Left kidney (tissue), 2 donors: Measurements from ENCODE around the gene C1orf159. TPM values are rescaled to one million over a fixed set of nuclear protein-coding genes. Genes with fewer than 3 reads are reported as not detected.

Source experiments
- DNase-seq: peaks from one replicate; pipeline ENCODE4 v3.0.0-alpha.2; 2013
- polyA plus RNA-seq: library from polyadenylated mRNA; unstranded; fragments of 120-200 nt; gene quantifications from one replicate; pipeline ENCODE4 v1.2.1, GENCODE V29; 2013; ENCODE audit not compliant: insufficient read length

The C1orf159 gene
- polyA plus RNA-seq, 1 donor = 9.4 TPM

DNA sequence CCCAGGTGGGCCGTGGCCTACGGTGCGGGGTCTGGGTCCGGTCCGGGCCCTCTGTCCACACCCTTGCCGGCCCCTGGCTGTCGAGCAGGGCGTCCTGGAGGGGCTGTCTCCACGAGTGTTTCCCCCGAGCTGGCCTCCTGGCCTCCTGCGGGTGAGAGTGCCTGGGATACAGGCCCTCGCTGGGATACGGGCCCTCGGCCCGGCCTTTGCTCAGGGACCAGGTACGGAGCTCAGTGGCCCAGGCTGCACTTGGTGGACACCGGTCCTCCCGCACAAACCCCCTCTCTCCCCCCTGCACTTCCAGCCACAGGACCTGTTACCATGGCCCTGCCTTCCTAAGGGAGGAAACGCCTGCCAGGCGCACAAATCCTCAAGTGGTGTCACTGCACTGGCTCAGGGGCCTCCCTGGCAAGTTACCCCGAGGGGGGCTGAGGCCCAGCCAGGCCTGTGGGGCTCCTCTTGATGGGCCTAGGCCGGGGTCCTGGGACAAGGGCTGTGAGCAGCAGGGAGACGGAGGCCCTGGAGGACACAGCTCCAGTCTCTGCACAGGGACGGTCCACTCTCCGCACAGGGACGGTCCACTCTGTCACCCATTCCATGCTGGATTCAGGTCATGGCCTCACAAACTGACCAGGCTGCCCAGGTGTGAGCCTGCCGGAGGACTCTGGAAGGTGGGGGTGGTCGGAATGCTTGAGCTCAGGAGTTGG is 23.6 kb downstream of the C1orf159 start:
- no peak for DNase-seq

DNA sequence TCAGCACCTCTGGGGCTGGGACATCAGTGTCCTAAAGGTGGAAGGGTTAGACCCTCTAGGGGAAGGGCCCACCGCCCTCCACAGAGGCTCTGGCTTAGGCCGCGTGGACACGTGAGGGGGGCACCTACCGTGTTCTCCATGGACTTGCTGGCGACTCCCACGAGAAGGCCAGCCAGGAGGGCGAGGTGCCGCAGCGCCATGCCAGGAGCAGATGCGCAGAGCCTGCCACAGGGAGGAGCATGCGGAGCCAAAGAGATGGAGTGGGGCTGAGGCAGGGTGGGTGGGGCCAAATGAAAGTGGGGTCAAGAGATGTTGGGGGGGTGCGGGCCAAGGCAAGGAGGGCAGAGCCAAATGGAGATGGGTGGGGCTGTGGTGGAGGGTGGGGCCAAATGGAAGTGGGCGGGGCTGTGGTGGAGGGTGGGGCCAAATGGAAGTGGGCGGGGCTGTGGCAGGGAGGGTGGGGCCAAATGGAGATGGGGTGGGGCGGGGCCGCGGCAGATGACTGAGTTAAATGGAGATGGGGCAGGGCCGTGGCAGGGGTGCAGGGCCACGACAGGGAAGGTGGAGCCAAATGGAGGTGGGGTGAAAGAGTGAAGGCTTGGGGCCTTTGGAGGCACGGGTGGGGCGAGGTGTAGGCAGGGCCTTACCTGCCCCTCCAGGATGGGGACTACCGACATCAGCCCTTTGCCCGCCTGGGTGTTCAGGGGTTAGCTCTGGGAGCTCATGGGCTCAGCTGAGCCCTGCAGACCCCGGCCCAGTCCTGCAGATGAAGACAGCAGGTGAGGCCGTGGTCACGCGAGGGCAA is 24.3 kb downstream of the C1orf159 start:
- no peak for DNase-seq

DNA sequence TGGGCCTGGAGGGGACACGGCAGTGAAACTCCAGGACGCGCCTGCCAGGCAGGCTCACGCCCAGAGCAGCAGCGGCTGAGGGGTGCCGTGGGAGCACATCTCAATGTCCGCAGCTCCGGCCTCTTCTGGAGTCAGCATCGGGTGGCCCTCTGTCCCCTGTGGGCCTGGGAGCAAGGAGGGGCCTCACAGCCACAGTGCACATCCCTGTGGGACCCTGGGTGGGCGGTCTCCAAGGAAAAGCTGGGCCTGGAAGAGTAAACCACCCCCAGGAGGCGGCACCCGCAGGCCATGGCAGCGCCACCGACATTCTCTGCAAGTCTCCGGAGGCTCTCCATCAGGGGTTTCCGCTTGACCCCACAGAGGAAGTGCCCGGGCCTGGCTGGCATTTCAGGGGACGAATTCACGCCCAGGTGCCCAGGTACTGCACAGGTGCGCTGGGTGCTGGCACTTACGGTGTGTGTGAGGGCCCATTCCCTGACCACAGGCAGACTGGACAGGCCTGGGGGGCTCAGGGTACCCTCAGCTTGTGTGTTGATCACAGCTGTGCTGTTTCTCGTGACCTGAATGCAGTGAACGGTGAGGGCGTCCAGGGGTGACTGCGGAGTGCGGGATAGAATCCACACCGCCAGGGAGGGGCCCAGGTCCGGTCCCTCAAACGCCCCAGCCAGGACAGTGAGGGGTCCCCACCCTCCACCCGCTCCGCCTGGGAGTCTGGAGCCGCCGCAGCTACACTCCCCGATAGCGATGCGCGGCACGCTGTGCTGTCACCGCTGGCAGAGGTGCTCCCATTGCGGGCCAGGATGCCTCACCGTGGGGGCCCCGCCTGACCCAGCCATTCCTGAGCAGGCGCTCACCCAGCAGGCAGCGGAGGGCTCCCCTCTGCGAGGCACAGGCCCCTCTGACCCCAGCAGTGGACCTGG is 25.2 kb downstream of the C1orf159 start:
- DNase-seq = no peak

DNA sequence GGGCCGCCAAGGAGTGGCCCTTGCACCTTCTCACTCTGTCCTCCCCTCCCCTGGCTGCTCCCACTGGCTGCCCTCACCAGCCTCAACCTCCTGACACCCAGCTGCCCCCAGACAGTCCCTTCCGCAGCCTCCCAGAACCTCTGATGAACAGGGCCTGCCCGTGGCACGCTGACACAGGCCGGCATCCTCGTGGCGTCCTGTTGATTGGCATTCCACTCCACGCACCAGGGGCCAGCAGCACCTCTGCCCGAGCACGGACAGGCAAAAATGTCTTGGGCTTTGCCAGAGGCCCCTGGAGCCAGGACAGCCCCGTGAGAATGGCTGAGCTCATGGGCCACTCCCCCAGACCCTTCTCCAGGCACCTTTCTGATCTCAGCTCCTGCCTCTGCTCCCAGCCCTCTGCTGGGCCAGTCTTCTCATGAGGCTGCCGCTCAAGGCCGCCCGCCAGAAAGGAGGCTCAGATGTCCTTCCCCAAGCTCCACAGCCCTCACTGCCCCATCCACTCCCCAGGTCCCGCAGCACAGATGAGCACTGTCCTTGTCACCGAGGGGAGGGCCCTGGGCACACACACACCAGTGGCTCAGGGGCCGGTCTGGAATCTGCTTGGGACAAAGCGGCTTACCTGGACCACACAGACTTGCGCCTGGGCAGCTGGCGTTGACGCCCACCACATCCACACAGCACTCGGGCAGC is 26.0 kb downstream of the C1orf159 start:
- DNase-seq = no peak

DNA sequence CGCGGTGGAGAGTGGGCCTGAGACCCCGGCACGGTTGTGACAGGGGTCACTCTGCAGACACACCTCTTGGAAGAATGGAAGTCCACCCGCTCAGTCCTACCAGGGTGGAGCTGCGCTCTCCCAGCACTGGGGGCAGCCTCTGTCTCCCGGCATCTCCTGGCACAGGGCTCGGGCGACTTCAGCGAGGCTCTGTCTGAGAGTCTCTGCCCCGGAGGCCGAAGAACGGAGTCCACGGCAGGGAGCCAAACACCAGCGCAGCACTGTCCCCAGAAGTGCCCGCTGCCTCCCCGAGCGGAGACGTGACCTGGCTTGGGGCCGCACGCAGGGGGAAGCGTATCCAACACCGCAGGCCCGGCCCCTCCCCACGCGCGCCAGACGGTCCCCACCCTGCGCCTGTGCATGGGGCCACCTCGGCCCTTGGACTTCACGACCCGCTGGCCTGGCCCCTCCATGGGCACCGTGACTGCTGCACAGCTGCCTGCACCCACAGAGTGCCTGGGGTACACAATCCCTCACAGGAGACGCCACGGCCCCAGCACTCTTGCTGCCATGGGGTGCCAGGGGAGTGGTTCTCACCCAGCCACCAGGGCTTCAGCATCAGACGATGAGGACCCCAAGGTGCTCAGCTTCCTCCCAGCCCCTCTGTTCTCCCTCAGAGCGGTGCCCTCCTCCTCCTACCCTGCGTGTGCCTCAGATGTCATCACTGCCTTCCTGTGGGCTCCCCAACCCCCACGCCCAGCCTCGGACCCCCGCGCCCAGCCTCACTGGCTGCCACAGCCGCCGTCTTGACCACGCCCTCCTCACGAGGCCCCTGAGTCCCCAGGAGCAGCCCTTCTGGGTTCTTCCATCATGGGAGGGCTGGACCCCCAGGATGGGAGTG is 26.8 kb downstream of the C1orf159 start:
- DNase-seq = no peak

DNA sequence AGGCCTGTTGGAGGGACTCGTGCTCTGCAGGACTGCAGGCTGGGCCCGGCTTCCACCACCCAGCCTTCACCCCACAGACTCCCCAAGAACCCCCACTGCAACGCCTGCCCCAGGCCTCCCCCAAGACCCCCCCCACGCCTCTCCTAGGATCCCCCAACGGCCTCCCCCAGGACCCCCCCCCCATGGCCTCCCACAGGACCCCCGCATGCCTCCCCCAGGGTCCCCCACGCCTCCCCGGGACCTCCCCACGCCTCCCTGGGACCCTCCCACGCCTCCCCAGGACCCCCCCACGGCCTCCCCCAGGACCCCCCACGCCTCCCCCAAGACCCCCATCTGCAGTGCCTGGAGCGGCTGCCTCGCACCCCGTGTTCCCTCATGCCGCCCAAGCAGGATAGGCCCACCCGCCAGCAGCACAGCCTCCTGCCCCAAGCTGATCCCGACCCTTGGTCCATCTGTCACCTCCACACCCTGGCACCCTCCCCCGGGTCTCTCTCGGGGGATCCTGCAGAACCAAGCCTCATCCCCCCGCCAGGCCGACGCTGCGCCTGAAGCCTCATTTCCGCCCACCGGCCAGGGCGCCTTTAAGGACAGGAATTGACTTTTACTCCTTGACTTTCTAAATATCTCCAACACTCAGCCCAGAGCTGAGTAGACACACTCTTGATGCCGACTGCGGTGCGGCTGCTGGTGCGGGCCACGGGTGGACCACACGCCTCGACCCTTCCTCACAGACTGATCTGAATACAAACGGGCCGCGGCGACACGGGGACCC is 27.7 kb downstream of the C1orf159 start:
- DNase-seq = no peak

DNA sequence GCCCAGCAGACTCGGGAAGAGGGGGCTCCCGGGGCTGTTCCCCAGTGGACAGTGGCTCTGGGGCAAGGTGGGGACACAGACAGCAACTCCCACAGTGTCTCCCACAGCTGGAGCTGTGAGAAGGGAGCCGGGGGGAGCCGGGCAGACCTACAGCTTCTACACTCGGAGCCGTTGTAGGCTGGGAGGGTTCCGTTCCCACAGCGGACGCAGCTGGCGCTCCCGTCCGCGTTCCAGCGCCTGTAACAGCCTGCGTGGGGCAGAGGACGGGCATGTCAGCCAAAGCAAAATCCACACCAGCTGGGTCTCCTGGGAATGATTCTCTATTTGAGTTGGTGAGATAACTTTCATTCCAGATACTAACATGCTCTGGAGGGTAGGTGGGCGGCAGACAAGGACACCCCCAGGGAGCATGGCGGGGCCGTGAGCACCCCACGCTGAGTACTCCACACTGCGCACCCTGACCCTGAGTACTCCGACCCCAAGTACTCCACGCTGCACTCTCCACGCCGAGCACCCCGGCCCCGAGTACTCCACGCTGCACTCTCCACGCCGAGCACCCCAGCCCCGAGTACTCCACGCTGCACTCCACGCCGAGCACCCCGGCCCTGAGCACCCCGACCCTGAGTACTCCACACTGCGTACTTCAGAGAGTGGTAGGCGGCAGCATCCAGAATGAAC is 28.4 kb downstream of the C1orf159 start:
- DNase-seq = no peak

DNA sequence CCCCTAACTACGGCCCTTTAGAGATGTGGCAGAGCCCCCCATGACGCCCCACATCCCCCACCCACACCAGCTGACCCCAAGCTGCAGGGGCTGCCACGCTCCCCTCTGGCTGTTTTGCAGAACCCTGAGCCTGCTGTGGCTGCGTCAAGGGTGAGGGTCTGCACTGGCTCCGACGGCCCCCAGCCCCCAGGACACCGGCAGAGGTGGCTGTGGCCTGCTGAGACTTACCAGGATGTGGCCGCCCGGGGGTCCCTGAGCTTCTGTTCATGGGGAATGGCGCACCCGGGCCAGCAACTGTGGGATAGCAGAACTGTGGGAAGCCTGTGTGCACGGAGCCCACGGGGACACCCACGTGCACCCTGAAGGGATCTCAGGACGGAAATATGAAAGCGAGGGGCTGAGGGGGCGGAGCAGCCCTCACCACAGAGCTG is 29.0 kb downstream of the C1orf159 start:
- DNase-seq = no peak

DNA sequence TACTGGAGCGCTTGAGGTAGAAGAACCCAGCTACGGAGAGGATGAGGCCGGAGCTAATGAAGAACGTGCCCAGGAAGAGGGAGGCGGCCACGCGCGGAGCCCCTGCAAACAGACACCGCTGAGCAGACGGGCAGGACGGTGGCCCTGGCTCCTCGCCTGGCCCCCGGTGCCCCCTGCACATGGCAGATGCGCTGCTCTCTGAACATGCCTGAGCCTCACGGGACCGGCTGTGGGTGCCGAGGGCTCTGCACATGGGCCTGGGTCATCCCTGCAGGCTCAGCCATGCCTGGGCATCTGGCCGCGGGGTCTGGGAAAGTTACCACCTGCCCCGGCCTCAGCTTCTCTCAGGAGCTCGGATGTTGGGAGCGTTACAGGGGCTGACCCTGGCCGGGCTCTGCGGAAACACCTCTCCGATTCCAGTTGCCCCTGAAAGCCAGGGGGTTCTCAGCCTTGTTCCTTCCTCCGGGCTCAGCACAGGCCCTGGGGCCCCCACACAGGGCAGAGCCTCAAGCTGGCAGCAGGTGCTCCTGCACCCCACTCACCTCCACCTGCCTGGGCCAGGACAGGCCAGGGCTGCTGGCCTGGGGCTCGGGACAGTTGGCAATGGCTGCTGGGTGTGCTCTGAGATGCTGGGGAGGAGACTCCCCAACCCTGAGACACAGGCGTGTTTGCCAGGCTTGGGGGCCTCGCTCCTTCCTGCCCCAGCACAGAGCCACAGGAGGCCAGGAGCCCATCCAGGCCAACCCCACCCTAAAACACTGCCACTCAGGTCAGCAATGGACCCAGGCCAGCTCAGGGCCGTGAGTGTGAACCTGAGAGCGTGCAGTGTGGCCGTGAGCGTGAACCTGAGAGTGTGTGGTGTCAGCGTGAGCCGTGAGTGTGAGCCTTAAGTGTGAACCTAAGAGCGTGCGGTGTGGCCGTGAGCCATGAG is 29.7 kb downstream of the C1orf159 start:
- no peak for DNase-seq

DNA sequence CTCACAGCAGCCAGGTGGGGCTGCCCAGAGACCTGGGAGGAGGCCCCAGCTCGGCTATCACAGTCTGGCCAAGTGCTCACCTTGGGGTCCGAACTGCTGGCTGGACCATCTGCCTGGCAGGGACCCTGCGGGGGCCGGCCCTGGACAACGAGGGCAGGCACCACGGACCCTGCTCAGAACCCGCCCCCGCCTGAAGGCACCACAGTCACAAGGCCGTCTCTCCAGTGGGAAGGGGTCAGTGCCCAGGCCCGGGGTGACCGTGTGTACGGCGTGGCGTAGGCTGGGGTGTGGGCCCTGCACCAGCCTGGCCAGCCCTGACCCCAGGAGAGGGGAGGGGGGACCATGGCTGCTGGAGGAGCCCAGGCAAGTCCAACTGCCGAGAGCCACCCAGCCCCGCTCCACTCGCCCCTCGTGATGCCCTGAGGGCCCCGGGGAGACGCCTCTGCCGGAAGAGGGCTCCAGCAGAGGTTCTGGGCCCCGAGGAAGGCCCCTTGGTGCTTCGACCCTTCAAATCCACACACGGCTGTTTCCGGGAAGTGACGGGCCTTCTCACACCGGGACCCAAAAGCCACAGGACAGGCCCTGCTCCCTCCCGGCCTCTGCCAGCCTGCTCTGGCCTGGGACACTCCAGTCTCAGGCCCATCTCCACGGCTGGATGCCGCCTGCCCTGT is 30.6 kb downstream of the C1orf159 start:
- DNase-seq = no peak

DNA sequence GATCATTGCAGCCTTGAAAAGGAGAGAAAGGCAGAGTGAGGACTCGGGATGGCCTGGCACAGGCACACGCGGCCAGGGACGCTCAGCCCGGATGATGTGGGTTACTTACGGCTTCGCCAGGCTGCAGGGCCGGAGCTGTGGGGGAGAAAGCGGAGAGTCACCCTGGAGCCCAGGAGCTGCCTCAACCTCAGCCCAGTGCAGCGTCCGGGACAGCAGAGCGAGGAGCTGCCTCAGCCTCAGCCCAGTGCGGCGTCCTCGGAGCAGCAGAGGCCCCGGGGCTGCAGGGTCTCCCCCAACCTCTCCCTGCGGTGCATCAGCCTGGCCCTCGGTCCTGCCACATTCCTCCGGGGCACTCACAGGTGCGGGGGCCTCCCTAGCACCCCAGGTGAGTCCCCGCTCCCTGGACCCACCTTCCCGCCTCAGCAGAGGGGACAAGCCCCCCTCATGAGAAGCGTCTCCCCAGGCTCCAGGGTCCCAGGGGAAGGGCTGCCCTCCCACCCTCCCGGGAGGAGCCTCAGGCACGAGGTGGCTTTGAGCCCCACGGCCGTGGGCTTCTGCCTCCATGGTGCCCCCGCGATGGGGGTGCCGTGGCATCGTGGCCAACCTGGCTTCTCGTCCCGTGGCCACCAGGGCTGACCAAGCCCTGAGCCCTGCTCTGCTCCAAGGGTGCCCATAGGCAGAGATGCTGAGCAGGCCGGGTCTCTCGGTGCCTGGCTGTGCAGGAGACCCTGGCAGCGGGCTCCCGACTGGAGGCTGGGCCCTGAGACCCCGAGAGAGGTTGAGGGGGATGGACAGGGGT is 31.3 kb downstream of the C1orf159 start:
- DNase-seq = no peak

DNA sequence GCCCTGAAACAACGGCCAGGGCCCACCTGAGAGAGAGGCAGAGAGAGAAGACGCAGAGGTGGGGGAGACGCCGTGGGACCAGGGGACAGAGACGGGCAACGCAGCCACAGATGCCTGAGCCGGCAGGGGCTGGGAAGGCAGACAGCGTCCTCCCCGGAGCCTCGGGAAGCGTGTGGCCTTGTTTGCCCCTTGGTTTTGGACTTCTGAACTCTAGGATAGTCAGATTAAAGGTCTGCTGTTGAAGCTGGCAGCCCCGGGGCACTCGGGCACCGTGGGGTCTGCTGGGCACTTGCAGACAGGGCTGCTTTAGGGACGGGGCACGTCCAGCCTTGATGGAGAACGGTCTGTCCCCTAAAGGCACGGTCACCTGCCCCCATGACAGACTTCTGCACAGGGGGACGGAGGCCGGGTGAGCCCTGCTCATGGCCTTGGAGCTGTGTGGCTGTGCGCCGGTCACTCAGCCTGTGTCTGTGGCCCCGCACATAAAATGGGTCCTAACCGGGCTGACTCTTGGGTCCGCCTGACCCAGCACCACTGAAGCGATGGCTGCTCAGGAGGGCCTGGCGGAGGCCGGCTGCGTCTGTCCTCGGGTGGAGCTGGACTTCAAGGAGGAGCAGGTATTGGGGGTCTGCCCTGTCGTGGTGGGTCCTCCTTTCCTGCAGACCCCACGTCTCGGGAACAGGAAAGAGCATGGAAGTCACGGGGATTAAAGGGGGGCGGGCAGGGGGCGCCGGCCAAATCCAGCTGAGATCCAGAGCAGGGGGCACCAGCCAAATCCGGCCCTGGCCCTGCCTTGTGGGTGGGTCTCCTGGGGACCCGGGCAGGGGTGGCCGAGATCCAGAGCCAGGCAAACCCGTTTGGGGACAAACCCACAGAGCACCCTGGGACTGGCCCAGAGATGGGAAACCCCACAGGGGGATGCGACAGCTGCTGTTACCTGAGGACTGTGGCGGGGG is 32.2 kb downstream of the C1orf159 start:
- no peak for DNase-seq

DNA sequence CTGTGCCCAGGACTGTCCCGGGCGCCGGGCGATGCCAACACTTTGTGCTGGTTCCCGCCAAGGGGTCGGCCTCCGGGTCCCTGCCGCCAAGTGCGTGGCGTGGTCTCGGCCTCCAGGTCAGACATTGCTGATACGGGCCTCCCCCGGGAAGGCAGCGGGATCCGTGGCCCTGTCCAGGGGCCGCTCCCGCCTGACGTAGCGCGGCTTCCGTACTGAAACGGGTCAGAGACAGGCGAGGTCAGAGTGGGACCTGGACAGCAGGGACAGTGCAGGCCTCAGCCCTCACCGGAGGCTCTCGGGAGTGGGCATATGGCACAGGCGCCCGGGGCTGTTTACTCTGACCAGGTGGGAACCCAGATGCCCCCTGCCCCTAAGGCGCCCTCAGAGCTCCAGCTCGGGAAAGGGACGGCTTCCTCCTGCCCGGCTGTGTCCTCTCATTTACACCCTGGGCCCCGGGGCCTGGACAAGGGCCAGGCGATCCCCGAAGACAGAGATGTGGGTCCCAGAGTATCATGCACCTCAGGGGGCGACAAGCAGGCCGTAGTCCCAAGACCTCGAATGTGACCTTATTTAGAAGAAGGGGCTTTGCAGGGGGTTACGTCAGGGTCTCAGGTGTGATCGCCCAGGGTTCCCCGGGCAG is 33.0 kb downstream of the C1orf159 start:
- DNase-seq = no peak

DNA sequence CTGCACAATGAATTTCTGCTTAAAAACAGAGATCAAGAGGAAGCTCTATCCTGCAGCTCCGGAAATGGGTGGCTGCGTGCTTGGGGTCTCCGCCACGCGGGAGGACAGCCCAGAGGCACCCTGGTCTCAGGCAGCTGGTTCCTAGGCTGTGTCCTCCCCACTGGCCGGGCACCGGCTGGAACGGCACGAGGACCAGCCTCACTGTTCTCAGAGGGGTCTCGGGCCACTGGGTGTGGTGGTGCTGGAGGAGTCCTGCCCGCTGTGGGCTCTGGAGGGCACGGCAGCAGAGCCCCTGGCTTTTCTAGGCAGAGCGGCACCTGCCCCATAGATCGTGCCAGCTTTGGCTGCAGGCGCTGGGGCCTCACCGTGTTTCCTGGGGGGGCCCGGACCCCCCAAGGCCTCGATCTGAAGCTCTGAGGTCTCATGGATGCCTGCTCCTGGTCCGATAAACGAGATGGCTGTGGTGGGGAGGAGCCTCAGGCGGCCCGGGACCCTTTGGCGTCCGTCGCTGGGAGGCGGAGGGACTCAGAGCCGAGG is 33.6 kb downstream of the C1orf159 start:
- DNase-seq = no peak
